Activated naive CD4-positive, alpha-beta T cell treated with anti-CD3 and anti-CD28 coated beads for 36 hours (primary cell): ENCODE measurements around the gene FMN1. TPM values are rescaled to one million over a fixed set of nuclear protein-coding genes. Genes with fewer than 3 reads are reported as not detected.

ENCODE experiments used
- CTCF ChIA-PET: fragments of 350-600 bp; sonication (Branson Sonifier 250); formaldehyde crosslinking; loops from one replicate; lab custom pipeline; 2021; ENCODE audit warnings: antibody characterized with exemption; lab: Charles Lee
- DNase-seq: peaks from one replicate; pipeline ENCODE4 v3.0.0-alpha.2; 2020
- H3K27ac Mint-ChIP-seq: one replicate; pipeline ENCODE4 v1.8.0; 2021; ENCODE audit warnings: mild to moderate bottlenecking, mixed read lengths
- H3K27me3 Mint-ChIP-seq: one replicate; pipeline ENCODE4 v1.8.0; 2021; ENCODE audit warnings: low read depth, mixed read lengths
- H3K36me3 Mint-ChIP-seq: one replicate; pipeline ENCODE4 v1.8.0; 2021; ENCODE audit warnings: low read depth, mixed read lengths
- H3K4me1 Mint-ChIP-seq: one replicate; pipeline ENCODE4 v1.8.0; 2021; ENCODE audit warnings: low read depth, mixed read lengths
- H3K4me3 Mint-ChIP-seq: one replicate; pipeline ENCODE4 v1.8.0; 2021; ENCODE audit warnings: mild to moderate bottlenecking, moderate library complexity, mixed read lengths
- H3K9me3 Mint-ChIP-seq: one replicate; pipeline ENCODE4 v1.8.0; 2021; ENCODE audit warnings: mixed read lengths
- intact Hi-C: fragments of 100-400 bp; cut with micrococcal nuclease; formaldehyde crosslinking; loops from one replicate; pipeline ENCODE4 v1.15.1; 2023
- total RNA-seq, 2 experiments: library from RNA; stranded (reverse); gene quantifications; one replicate each; pipeline ENCODE4 v1.2.3, GENCODE V29; 2021

The FMN1 gene
- total RNA-seq, 2 experiments from 2014 or later, result 0.02 to 0.12 TPM

DNA sequence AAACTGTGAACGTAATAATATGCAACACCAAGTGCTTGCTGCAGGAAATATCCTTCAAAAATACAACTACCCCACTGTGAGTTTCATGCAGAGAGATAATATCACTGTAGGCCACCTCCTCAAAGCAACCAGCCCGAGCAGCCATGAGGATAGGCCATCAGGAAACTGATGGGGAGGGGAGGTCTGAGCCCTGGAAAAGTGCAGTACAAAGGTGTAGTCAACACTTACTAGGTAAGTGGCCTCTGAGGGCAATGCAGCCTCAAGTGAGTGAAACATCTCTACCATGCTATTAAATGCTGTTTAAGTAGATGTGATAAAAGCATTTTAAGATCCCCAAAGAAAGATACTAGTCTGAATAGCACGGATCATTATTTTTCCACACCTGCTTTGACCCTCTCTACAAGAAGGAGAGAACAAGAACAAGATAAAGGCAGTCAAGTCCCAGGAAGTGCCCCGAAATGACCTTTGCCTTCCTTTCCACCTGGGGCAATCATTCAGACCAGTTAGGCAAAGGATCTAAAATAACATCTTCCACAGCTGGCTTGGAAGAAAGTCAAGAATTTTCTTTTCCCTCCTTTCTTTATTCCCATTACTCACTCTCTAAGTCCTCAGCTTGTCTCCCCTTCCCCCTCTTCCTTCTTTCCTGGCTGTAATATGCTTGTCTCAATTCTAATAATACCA is 62.8 kb downstream of the FMN1 start:
- no peak overlapping the region for H3K27ac Mint-ChIP-seq
- no peaks in the 10 kb centered on the region for H3K9me3 Mint-ChIP-seq
- intact Hi-C loops, result loop anchor here (1.0 to 10.0 kb wide), 3 partner anchors 45 to 467 kb away; no protein-coding TSS in a partner anchor
- DNase-seq, result no peak
- H3K36me3 Mint-ChIP-seq, result no peaks in the 10 kb centered on the region
- CTCF ChIA-PET, result interaction anchor here (0.6 to 4.0 kb wide), 20 partner anchors 10 to 469 kb away, joined by 3 to 34 read pairs (median 4); no protein-coding TSS in a partner anchor
- peaks cover 3% of the 10 kb centered on the region for H3K27me3 Mint-ChIP-seq
- H3K4me1 Mint-ChIP-seq, result peaks cover 7% of the 10 kb centered on the region
- H3K4me3 Mint-ChIP-seq, result no peak overlapping the region

DNA sequence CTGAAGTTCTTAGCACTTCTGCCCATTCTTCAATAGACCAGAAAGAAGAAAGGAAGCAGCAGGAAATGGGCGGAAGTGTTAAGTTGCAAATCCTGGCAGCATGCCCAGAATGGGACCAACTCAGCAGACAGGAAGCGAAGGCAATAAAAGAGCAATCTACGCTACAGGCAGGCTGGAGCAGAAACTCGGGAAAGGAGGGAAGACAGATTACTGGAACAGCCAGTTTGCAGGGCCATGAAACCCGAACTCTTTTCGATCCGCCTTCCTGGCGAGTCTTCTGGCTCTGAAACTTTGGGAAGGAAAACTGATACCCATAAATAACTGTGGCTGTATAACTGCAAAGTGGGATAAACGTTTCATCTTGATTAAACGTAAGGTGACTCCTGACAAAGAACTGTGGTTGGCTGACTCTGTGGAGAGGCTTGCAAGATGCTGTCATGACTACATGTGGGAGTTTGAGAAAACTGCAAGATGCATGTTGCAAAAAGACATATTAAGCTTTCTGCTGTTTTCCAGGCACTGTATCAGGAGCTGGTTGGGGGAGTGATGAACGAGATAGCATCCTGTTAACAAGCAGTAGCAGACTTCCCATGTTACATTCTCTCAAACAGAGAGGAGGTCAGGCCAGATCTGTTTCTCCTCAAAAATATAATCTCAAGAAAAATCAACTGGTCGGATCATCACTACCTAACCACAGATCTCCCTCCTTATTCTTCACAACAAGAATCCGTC is 67.8 kb downstream of the FMN1 start:
- H3K4me3 Mint-ChIP-seq, result no peak overlapping the region

DNA sequence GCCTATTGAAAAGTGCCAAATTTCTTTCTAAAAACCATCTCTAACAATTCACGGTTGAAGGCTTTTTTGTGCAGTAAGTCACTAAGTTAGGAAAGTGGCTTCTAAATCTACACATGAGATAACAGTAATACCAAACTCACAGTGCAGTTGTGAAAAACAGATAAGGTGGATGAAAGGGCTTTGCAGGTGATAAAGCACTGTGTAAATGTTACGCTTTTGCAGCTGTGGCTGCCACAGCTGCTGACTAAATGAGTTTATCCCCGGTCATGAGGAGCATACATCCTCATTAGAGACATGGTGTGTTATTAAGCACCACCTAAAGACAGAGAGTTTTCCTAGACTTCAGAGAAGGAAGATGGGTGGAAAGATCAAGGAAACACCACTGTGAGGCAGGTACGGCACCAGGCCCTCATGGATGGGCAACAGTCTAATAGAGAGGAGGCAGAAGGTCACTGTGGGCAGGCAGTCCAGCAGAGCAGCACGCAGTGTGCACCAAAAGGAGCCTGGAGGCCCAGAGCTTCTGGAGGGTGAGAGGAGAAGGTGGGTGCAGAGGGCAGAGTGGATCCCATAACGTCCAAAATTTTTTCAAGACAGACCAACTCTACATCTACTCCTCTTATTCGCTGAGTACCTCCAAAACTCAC is 68.5 kb downstream of the FMN1 start:
- H3K9me3 Mint-ChIP-seq, result no peaks in the 10 kb centered on the region

More for the DNA sequence above, 67.8 kb downstream of the FMN1 start:
- Mint-ChIP-seq H3K9me3 (no peaks in the 10 kb centered on the region), H3K4me1 (peaks cover 17% of the 10 kb centered on the region), H3K27me3 (no peaks in the 10 kb centered on the region), H3K36me3 (no peaks in the 10 kb centered on the region), H3K27ac (no peak overlapping the region)
- CTCF ChIA-PET, result no interaction called here
- intact Hi-C loops, result loop anchor here (2.0 kb wide), 2 partner anchors 38 to 74 kb away; no protein-coding TSS in a partner anchor
- DNase-seq, result peak; percentile 77

DNA sequence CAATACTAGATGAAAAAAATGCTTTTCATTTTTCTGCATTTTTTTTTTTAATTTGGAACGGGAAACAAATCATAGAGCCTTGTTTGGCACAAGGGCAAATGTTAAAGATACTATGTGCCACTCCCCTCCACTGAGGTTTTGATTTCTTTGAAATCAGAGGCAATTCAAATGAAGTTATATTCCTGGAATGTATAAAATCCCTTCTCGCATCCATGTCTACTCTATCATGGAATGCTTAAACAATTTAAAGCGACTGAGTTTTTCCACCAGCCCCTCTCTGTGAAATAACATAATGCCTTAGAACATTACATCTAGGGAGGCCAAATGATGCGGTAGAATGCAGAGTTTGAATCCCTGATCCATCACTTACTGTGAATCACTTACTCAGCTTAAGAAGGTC is 69.7 kb downstream of the FMN1 start:
- no peak for DNase-seq
- intact Hi-C loops, result loop anchor here (5.0 kb wide), 1 partner anchor 32 kb away; no protein-coding TSS in a partner anchor
- Mint-ChIP-seq H3K27ac (no peak overlapping the region), H3K9me3 (no peaks in the 10 kb centered on the region), H3K27me3 (no peaks in the 10 kb centered on the region), H3K36me3 (no peaks in the 10 kb centered on the region), H3K4me1 (peaks cover 17% of the 10 kb centered on the region), H3K4me3 (no peak overlapping the region)
- CTCF ChIA-PET, result no interaction called here

More for the DNA sequence above, 68.5 kb downstream of the FMN1 start:
- Mint-ChIP-seq H3K4me3 (no peak overlapping the region), H3K4me1 (peaks cover 17% of the 10 kb centered on the region), H3K36me3 (no peaks in the 10 kb centered on the region), H3K27me3 (no peaks in the 10 kb centered on the region), H3K27ac (no peak overlapping the region)
- intact Hi-C loops, result loop anchor here (2.0 kb wide), 2 partner anchors 37 to 75 kb away; no protein-coding TSS in a partner anchor
- peak; percentile 8 for DNase-seq
- CTCF ChIA-PET, result no interaction called here

DNA sequence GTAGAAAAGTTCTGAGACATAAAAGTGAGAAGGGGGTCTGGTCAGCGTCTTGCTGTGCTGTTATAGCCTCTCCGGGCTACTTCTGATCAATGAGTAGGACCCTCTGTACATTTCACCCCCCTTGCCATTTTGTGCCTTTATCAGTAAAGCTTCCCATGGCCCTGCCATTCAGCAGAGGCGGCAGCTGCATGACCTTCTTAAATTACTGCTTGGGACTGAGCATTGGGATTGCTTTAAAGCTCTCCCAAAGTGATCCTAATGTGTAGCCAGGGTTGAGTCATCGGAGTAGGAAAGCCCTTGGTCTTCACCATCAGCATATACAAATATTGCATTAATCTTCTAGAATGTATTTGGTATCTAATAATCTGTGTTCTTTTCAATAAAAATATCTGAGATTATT is 70.2 kb downstream of the FMN1 start:
- CTCF ChIA-PET, result interaction anchor here (1.1 kb wide), 1 partner anchor 34 kb away, joined by 3 read pairs; no protein-coding TSS in a partner anchor

DNA sequence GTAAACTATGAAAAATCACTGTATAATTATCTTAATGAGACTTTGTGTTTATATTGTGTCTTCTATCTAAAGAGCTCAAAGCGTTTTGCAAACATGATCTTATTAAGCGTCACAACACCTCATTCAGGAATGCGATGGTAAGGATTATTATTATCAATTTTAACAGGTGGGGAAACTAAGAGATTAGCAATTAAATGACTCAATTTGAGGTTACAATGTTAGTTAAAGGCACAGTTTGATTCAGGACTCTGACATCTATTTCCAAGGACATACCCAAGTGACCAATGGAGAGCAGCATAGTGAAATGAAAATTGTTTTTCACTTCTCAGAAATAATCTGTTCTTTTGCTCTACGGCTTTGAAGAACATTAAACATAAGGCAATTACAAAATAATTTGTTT is 74.6 kb downstream of the FMN1 start:
- no peaks in the 10 kb centered on the region for H3K9me3 Mint-ChIP-seq
- CTCF ChIA-PET, result interaction anchor here (0.7 to 1.5 kb wide), 2 partner anchors 12 to 19 kb away, joined by 3 to 4 read pairs; no protein-coding TSS in a partner anchor

More for the DNA sequence above, 70.2 kb downstream of the FMN1 start:
- no peak overlapping the region for H3K4me3 Mint-ChIP-seq
- peaks cover 17% of the 10 kb centered on the region for H3K4me1 Mint-ChIP-seq
- DNase-seq, result no peak
- intact Hi-C loops, result loop anchor here (5.0 kb wide), 1 partner anchor 33 kb away; no protein-coding TSS in a partner anchor
- no peaks in the 10 kb centered on the region for H3K27me3 Mint-ChIP-seq
- H3K9me3 Mint-ChIP-seq, result no peaks in the 10 kb centered on the region
- H3K27ac Mint-ChIP-seq, result no peak overlapping the region
- H3K36me3 Mint-ChIP-seq, result no peaks in the 10 kb centered on the region

DNA sequence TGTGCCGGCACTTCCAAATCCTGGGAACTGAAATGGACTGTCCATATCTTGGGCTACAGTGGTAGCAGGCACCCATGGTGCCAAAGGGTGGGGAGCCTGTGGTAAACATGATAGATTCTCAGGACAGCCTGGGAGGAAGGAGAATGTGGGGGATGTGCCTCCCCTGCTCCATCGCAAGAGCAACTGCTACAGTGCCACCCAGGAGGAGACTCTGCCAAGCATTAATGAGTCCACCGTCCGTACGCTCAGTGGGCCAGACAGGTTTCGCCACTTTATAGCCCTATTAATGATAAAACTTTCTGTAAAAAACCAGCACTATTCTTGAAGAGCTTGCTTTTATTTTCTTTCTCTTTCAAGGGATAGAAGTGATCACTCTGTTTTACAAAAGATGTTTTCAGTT is 75.2 kb downstream of the FMN1 start:
- intact Hi-C loops, result no loop called here
- CTCF ChIA-PET, result interaction anchor here (0.7 to 1.5 kb wide), 3 partner anchors 13 to 97 kb away, joined by 3 to 4 read pairs (median 4); no protein-coding TSS in a partner anchor
- H3K27me3 Mint-ChIP-seq, result no peaks in the 10 kb centered on the region
- H3K4me1 Mint-ChIP-seq, result no peaks in the 10 kb centered on the region
- no peak overlapping the region for H3K27ac Mint-ChIP-seq
- DNase-seq, result no peak
- H3K36me3 Mint-ChIP-seq, result no peaks in the 10 kb centered on the region
- no peaks in the 10 kb centered on the region for H3K9me3 Mint-ChIP-seq
- H3K4me3 Mint-ChIP-seq, result no peak overlapping the region

More for the DNA sequence above, 74.6 kb downstream of the FMN1 start:
- Mint-ChIP-seq H3K27ac (no peak overlapping the region), H3K27me3 (no peaks in the 10 kb centered on the region), H3K4me3 (no peak overlapping the region), H3K4me1 (no peaks in the 10 kb centered on the region), H3K36me3 (no peaks in the 10 kb centered on the region)
- no peak for DNase-seq
- intact Hi-C loops, result loop anchor here (5.0 kb wide), 1 partner anchor 37 kb away; no protein-coding TSS in a partner anchor

DNA sequence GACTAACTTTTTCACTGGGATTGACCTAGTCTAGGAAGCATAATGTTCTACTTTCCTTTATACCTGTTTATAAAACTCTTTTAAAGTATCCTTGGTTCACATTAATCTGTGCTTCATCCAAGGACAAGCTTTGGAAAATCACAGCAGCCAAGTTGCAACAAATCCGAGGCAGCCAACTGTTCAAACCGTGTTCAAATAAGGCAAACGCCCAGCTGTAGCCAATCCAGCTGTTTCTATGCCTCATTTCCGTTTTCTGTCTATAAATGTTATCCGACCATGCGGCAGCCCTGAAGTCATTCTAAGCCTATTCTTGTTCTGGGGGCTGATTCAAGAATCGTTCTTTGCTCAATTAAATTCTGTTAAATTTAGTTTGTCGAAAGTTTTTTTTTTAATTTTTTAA is 78.3 kb downstream of the FMN1 start:
- no peak overlapping the region for H3K27ac Mint-ChIP-seq
- H3K4me1 Mint-ChIP-seq, result no peaks in the 10 kb centered on the region
- no peaks in the 10 kb centered on the region for H3K9me3 Mint-ChIP-seq
- no peaks in the 10 kb centered on the region for H3K27me3 Mint-ChIP-seq
- H3K4me3 Mint-ChIP-seq, result no peak overlapping the region
- no peaks in the 10 kb centered on the region for H3K36me3 Mint-ChIP-seq
- CTCF ChIA-PET, result interaction anchor here (0.7 kb wide), 1 partner anchor 593 kb away, joined by 3 read pairs; no protein-coding TSS in a partner anchor
- intact Hi-C loops, result no loop called here
- no peak for DNase-seq

DNA sequence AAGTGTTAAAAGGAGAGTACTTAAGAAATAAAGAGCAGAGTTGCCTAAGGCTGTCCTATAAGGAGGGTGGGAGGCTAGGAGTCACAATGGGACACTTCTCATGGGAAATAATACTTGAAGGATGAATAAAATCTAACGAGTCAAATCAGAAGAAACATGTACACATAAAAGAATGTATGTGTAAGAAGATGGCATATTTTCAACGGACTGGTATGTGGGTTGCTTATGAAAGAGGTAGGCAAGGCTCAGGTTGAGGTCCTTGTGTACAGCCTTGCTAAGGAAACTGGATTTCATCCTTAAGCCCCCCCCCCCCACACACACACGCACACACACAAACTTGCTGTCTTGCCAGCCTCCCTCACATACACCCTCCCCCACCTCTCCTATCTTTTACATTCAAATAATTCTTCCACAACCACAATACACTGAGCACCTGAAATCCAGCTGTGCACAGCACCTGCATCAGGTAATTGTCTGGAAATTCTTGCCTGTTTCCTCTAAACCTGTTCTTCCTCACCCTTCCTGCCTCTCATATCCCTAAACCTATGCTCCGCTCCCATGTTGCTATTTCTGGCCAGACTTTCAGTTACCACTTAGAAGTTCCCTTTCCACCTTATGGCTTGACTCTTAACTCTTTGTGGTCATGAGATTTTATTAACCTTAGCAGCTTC is 79.2 kb downstream of the FMN1 start:
- no peaks in the 10 kb centered on the region for H3K27me3 Mint-ChIP-seq
- DNase-seq, result no peak
- no peaks in the 10 kb centered on the region for H3K4me1 Mint-ChIP-seq
- no peak overlapping the region for H3K4me3 Mint-ChIP-seq
- CTCF ChIA-PET, result no interaction called here
- H3K9me3 Mint-ChIP-seq, result no peaks in the 10 kb centered on the region
- no peak overlapping the region for H3K27ac Mint-ChIP-seq
- H3K36me3 Mint-ChIP-seq, result no peaks in the 10 kb centered on the region
- intact Hi-C loops, result no loop called here

DNA sequence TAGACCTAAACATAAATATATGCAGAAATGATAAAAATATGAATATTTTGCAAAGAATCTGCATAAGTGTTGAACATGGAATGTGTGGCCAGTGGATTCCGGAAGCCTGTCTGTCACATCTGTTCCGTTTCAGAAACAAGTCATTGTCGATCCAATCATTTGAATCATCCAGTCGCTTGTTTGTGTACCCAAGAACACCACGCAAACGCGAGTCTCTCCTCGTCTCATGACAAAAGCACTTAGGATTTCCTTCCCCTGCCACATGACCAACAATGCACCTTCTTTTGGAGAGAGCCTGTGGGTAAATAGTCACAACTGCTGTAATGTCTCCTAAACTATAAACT is 80.2 kb downstream of the FMN1 start:
- CTCF ChIA-PET, result no interaction called here
- Mint-ChIP-seq H3K4me3 (no peak overlapping the region), H3K36me3 (no peaks in the 10 kb centered on the region), H3K27me3 (no peaks in the 10 kb centered on the region), H3K9me3 (no peaks in the 10 kb centered on the region), H3K27ac (no peak overlapping the region), H3K4me1 (no peaks in the 10 kb centered on the region)
- intact Hi-C loops, result no loop called here
- DNase-seq, result no peak

DNA sequence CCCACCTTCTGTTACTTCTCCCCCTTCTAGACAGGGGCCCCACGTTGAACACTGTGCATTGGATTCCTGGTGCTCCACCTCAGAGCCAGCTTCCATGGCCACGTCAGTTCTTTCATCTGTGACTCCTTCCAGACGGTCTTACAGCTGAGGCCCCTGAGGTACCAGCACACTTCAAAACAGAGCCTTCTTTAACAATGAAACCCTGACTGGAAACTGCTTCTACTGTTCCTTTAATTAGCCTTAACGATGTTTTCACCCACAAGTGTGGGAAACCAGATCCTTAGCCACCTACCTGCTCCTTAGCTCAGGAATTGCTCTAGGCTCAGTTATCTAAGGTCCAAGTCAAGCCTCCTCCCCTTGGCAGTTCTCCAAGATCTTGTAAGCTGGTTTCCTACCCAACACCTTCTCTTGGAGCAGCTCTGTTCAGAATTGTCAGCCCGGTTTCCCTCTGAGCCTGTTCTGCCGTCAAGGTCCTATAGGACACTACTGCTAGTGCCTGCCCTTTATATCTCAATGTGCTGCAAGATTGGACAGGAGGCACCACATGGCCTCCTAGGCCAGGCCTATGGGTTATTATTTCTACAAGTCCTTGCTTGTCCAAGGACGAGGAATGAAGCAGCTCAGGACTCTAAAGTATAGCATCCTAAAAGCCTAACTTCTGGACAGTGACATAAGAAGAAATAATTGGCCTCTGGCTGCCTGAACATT is 80.7 kb downstream of the FMN1 start:
- Mint-ChIP-seq H3K4me1 (no peaks in the 10 kb centered on the region), H3K9me3 (no peaks in the 10 kb centered on the region), H3K36me3 (no peaks in the 10 kb centered on the region), H3K27me3 (no peaks in the 10 kb centered on the region), H3K27ac (no peak overlapping the region), H3K4me3 (no peak overlapping the region)
- DNase-seq, result no peak
- intact Hi-C loops, result no loop called here
- CTCF ChIA-PET, result interaction anchor here (1.3 kb wide), 1 partner anchor 178 kb away, joined by 3 read pairs; no protein-coding TSS in a partner anchor
